HepG2 (cell line): ENCODE data around the gene U2AF1L4. TPM values are rescaled to one million over a fixed set of nuclear protein-coding genes. Genes with fewer than 3 reads are reported as not detected.
A peak's percentile ranks its signal among the peaks of the same experiment; 100 is the strongest.

Source experiments
- AHR ChIP-seq: IDR thresholded peaks from 2 replicates; pipeline ENCODE4 v1.6.1; 2018; ENCODE audit warnings: missing genetic modification reagents, missing compliant biosample characterization
- GLI4 ChIP-seq: sonication (generic); formaldehyde crosslinking; IDR thresholded peaks from 2 replicates; pipeline ENCODE4 v1.5.1; 2020; ENCODE audit warnings: missing genetic modification reagents, mild to moderate bottlenecking, moderate library complexity, borderline replicate concordance
- HIVEP1 ChIP-seq: sonication (generic); formaldehyde crosslinking; IDR thresholded peaks from 2 replicates; pipeline ENCODE4 v1.4.0; 2020; ENCODE audit warnings: mild to moderate bottlenecking, missing genetic modification reagents
- MATR3 ChIP-seq: sonication (generic); formaldehyde crosslinking; IDR thresholded peaks from 2 replicates; pipeline ENCODE4 v1.4.0; 2020; ENCODE audit warnings: missing genetic modification reagents
- NFIB ChIP-seq: sonication (generic); formaldehyde crosslinking; IDR thresholded peaks from 2 replicates; pipeline ENCODE4 v1.9.0; 2021; ENCODE audit warnings: missing genetic modification reagents, mild to moderate bottlenecking, borderline replicate concordance
- NR1H2 ChIP-seq: sonication (generic); formaldehyde crosslinking; IDR thresholded peaks from 2 replicates; pipeline ENCODE4 v1.8.1; 2022; ENCODE audit warnings: low read depth, missing genetic modification reagents, borderline replicate concordance
- TARDBP ChIP-seq: sonication (generic); formaldehyde crosslinking; IDR thresholded peaks from 2 replicates; pipeline ENCODE4 v1.8.0; 2022; ENCODE audit warnings: mild to moderate bottlenecking, missing genetic modification reagents
- ZBTB10 ChIP-seq: sonication (generic); formaldehyde crosslinking; IDR thresholded peaks from 2 replicates; pipeline ENCODE4 v1.4.0; 2020; ENCODE audit warnings: missing genetic modification reagents, borderline replicate concordance
- ZBTB46 ChIP-seq: sonication (generic); formaldehyde crosslinking; IDR thresholded peaks from 2 replicates; pipeline ENCODE4 v1.4.0; 2020; ENCODE audit warnings: mild to moderate bottlenecking, missing genetic modification reagents, borderline replicate concordance
- ZFP62 ChIP-seq: sonication (generic); formaldehyde crosslinking; IDR thresholded peaks from 2 replicates; pipeline ENCODE4 v1.4.0; 2020; ENCODE audit warnings: missing genetic modification reagents
- ZMAT3 ChIP-seq: sonication (generic); formaldehyde crosslinking; conservative IDR thresholded peaks from 2 replicates; pipeline ENCODE4 v1.7.0; 2021; ENCODE audit warnings: missing genetic modification reagents
- ZNF143 ChIP-seq: sonication (generic); formaldehyde crosslinking; IDR thresholded peaks from 2 replicates; pipeline ENCODE4 v1.4.0; 2020; ENCODE audit warnings: missing genetic modification reagents
- ZNF274 ChIP-seq: sonication (generic); formaldehyde crosslinking; IDR thresholded peaks from 2 replicates; pipeline ENCODE4 v1.5.1; 2020; ENCODE audit warnings: mild to moderate bottlenecking, missing genetic modification reagents
- ZNF34 ChIP-seq: sonication (generic); formaldehyde crosslinking; IDR thresholded peaks from 2 replicates; pipeline ENCODE4 v1.4.0; 2020; ENCODE audit warnings: mild to moderate bottlenecking, missing genetic modification reagents, borderline replicate concordance
- ZNF546 ChIP-seq: sonication (generic); formaldehyde crosslinking; conservative IDR thresholded peaks from 2 replicates; pipeline ENCODE4 v1.8.1; 2023; ENCODE audit warnings: mild to moderate bottlenecking, missing genetic modification reagents
- ZNF547 ChIP-seq: sonication (generic); formaldehyde crosslinking; IDR thresholded peaks from 2 replicates; pipeline ENCODE4 v1.5.1; 2020; ENCODE audit warnings: mild to moderate bottlenecking, missing genetic modification reagents
- ZNF558 ChIP-seq: sonication (generic); formaldehyde crosslinking; IDR thresholded peaks from 2 replicates; pipeline ENCODE4 v1.9.0; 2022; ENCODE audit warnings: mild to moderate bottlenecking, missing genetic modification reagents, borderline replicate concordance
- ZNF83 ChIP-seq: sonication (generic); formaldehyde crosslinking; IDR thresholded peaks from 2 replicates; pipeline ENCODE4 v1.4.0; 2020; ENCODE audit warnings: missing genetic modification reagents, mild to moderate bottlenecking, borderline replicate concordance
- polyA plus RNA-seq, 8 experiments: library from polyadenylated mRNA; depleted of rRNA in 3 of 8; stranded (reverse) in 7 of 8; unstranded in 1 of 8; fragments of >200 nt; fragmentation: Illumina TruSeq in 4 of 8; extraction: Trizol in 4 of 8; gene quantifications; 2 replicates each; pipeline versions ENCODE4 v1.2.1 to v1.2.3, GENCODE V29; 2011 to 2016; ENCODE audit warnings: low read depth in 4 of 8, missing spikeins in 1 of 8, mixed read lengths in 1 of 8; ENCODE audit not compliant: insufficient read depth in 1 of 8
- total RNA-seq, 5 experiments: library from RNA; depleted of rRNA; stranded (reverse); fragments of >200 nt; fragmentation: Illumina TruSeq; extraction: Trizol; gene quantifications; 2 replicates each; pipeline ENCODE4 v1.2.3, GENCODE V29; 2016; ENCODE audit warnings: low read depth in 1 of 5
- TF ChIP-seq, protein P1 (sequence below): sonication (generic); formaldehyde crosslinking; conservative IDR thresholded peaks from 2 replicates; pipeline ENCODE4 v1.8.1; 2023; ENCODE audit warnings: missing genetic modification reagents
- TF ChIP-seq, protein P2 (sequence below): sonication (generic); formaldehyde crosslinking; IDR thresholded peaks from 2 replicates; pipeline ENCODE4 v1.4.0; 2020; ENCODE audit warnings: missing genetic modification reagents, borderline replicate concordance

U2AF1L4 gene
- total and polyA plus RNA-seq, 2 of the 13 experiments (the other 11 are each of a cell fraction or from before 2014, with no cell fraction given), result 7.9 to 15.4 TPM

DNA sequence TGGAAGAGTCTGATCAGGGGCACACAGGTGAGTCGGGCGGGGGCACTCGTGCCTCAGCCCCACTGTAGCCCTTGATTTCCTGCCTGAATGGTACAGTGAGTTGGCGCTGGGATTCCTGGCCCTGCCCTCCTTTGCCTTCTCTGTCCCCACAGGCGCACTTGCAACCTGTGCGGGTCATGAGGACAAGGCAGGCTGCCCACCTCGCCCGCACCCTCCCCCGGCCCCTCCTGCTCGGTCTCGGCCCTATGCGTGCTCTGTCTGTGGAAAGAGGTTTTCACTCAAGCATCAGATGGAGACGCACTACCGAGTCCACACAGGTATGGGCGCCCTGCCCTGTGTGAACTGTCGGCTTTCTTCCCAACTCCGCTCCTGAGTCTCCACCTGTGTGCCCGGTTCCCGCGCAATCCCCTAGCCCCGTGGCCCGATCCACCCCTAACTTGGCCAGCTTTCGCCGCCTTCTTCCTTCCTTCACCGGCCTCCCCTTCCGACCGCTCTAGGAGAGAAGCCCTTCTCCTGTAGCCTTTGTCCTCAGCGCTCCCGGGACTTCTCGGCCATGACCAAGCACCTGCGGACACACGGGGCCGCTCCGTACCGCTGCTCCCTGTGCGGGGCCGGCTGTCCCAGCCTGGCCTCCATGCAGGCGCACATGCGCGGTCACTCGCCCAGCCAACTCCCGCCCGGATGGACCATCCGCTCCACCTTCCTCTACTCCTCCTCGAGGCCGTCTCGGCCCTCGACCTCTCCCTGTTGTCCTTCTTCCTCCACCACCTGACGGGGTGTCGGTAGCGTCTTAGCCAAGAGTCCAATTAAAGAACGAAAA lies 29.0 kb downstream of the U2AF1L4 start (continued):
- TF ChIP-seq ZBTB10 (CRISPR knock-in tag) (no peak), ZNF274 (CRISPR knock-in tag) (0 out of 2 replicates have a peak, but pooled peaks have one; percentile 56), ZNF143 (CRISPR knock-in tag) (no peak), ZMAT3 (no peak; the same call in 1 of the 2 replicates), ZNF558 (CRISPR knock-in tag) (no peak), ZNF34 (CRISPR knock-in tag) (no peak), MATR3 (CRISPR knock-in tag) (no peak), HIVEP1 (CRISPR knock-in tag) (no peak), ZNF546 (peak; percentile 94), AHR (CRISPR knock-in tag) (peak; percentile 42), ZFP62 (no peak), ZNF547 (CRISPR knock-in tag) (no peak; the same call in 1 of the 2 replicates), NFIB (CRISPR knock-in tag) (no peak), TARDBP (CRISPR knock-in tag) (no peak), ZNF83 (CRISPR knock-in tag) (no peak; the same call in 1 of the 2 replicates), GLI4 (CRISPR knock-in tag) (peak; percentile 62; the same call in 1 of the 2 replicates), ZBTB46 (CRISPR knock-in tag) (no peak), NR1H2 (CRISPR knock-in tag) (0 out of 2 replicates have a peak, but pooled peaks have one; percentile 14)
- TF ChIP-seq, protein P1, sequence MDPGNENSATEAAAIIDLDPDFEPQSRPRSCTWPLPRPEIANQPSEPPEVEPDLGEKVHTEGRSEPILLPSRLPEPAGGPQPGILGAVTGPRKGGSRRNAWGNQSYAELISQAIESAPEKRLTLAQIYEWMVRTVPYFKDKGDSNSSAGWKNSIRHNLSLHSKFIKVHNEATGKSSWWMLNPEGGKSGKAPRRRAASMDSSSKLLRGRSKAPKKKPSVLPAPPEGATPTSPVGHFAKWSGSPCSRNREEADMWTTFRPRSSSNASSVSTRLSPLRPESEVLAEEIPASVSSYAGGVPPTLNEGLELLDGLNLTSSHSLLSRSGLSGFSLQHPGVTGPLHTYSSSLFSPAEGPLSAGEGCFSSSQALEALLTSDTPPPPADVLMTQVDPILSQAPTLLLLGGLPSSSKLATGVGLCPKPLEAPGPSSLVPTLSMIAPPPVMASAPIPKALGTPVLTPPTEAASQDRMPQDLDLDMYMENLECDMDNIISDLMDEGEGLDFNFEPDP (CRISPR knock-in tag), result no peak
- TF ChIP-seq, protein P2, sequence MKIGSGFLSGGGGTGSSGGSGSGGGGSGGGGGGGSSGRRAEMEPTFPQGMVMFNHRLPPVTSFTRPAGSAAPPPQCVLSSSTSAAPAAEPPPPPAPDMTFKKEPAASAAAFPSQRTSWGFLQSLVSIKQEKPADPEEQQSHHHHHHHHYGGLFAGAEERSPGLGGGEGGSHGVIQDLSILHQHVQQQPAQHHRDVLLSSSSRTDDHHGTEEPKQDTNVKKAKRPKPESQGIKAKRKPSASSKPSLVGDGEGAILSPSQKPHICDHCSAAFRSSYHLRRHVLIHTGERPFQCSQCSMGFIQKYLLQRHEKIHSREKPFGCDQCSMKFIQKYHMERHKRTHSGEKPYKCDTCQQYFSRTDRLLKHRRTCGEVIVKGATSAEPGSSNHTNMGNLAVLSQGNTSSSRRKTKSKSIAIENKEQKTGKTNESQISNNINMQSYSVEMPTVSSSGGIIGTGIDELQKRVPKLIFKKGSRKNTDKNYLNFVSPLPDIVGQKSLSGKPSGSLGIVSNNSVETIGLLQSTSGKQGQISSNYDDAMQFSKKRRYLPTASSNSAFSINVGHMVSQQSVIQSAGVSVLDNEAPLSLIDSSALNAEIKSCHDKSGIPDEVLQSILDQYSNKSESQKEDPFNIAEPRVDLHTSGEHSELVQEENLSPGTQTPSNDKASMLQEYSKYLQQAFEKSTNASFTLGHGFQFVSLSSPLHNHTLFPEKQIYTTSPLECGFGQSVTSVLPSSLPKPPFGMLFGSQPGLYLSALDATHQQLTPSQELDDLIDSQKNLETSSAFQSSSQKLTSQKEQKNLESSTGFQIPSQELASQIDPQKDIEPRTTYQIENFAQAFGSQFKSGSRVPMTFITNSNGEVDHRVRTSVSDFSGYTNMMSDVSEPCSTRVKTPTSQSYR (CRISPR knock-in tag), result no peak
